HG02884 (cell line): Measurements from ENCODE around the gene MAPK1.

Experiments
- ATAC-seq: cut with Tn5 transposase; IDR thresholded peaks from one replicate; pipeline ENCODE4 v1.9.1; 2021; ENCODE audit warnings: mild to moderate bottlenecking, moderate library complexity; ENCODE audit not compliant: unreplicated experiment

MAPK1 gene

DNA sequence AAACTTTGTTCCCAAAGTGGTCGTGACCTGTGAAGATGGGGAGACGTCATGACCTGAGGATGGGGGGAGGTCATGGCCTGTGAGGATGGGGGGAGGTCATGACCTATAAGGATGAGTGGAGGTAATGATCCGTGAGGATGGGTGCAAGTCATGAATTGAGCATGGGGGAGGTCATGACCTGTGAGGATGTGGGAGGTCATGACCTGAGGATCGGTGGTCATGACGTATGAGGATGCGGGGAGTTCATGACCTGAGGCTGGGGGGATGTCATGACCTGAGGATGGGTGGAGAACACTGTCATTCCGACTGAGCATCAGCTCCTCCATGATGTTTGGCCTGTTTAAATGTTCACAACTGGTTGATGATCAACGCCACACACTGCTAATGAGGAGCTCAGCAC lies 157.8 kb downstream of the MAPK1 start:
- ATAC-seq = no peak

DNA sequence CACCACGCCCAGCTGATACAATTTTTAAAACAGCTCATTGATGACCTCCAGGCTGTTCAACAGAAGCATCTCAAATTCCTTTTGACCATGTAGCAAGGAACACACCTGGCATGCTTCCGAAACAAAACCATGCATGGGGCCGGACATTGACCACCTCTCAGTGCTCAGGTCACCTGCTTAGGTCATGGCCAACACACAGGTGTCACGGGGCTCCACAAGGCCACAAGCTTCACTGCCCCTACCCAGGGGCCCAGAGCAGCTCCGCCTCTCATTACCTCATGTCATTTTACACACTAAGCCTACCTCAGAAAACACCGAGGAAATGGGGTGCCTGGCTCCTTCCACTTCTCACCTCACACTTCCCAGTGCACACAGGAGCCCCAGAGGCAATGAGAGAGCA lies 158.5 kb downstream of the MAPK1 start:
- ATAC-seq = no peak

DNA sequence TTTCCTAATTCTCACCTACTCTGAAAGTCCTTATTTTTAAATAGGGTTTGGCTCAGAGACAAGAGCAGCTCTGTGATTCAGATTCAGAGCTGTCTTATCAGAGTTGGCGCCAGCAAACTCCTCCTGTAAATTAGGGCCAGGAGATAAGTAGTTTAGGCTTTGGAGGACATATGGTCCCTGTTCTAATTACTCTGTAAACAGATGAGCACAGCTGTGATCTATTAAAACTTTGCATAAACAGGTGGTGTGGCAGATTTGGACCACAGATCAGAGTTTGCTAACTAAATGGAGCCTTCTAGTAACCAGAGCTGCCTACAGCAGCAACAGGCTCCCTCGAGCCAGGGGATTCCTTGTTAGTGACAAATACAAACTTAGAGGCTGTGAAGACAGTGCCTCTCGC lies 159.8 kb downstream of the MAPK1 start:
- ATAC-seq = no peak
